GM12878 (cell line): ENCODE measurements around the gene AKAP13. TPM values are rescaled to one million over a fixed set of nuclear protein-coding genes. Genes with fewer than 3 reads are reported as not detected.

Source experiments
- ATAC-seq: fragments of 200-7000 bp; cut with Tn5 transposase; 3 replicates; pipeline ENCODE4 v1.9.1; 2020; ENCODE audit warnings: mild to moderate bottlenecking, moderate library complexity
- BruUV-seq: library from RNA; stranded (reverse); fragments of 400-500 nt; replicated peaks from 2 replicates; lab custom pipeline; 2021; lab: Mats Ljungman, UMichigan
- CTCF ChIA-PET: fragments of 300-600 bp; sonication (Branson Sonifier 250); formaldehyde crosslinking; extraction: SDS; loops from one replicate; lab custom pipeline; 2021; ENCODE audit warnings: inconsistent platforms; lab: Yijun Ruan, JAX
- POLR2A ChIA-PET: fragments of 350-600 bp; formaldehyde crosslinking; extraction: SDS; loops from one replicate; lab custom pipeline; 2021; ENCODE audit warnings: inconsistent platforms; lab: Charles Lee
- RAD21 ChIA-PET: fragments of 300-600 bp; sonication (Branson Sonifier 250); formaldehyde crosslinking; loops from one replicate; lab custom pipeline; 2023; ENCODE audit warnings: antibody characterized with exemption; ENCODE audit not compliant: unreplicated experiment; lab: Charles Lee
- SMC1A ChIA-PET: fragments of 300-600 bp; sonication (Branson Sonifier 250); formaldehyde crosslinking; loops from one replicate; lab custom pipeline; 2023; ENCODE audit not compliant: unreplicated experiment, uncharacterized antibody; lab: Charles Lee
- DNase-seq: peaks from one replicate; pipeline ENCODE4 v3.0.0-alpha.2; 2011; ENCODE audit warnings: low read depth, low spot score
- FAIRE-seq: peaks from 3 replicates; lab custom pipeline; 2011; peaks lifted over from hg19 to GRCh38; lab: Jason Lieb, UNC
- H2AFZ ChIP-seq: 2 replicates; pipeline ENCODE4 v1.6.0; 2011; ENCODE audit warnings: low read depth, low read length, control low read depth; ENCODE audit not compliant: control insufficient read depth
- H3K27ac ChIP-seq: 2 replicates; pipeline ENCODE4 v1.5.1; 2011; ENCODE audit warnings: control low read depth; ENCODE audit not compliant: control insufficient read depth, insufficient read depth
- H3K27me3 ChIP-seq, 2 experiments: replicated peaks in 1 of 2; 2 replicates each; pipeline versions ENCODE4 v1.6.0 to v1.6.1; 2011; ENCODE audit warnings: low read length in 1 of 2; ENCODE audit not compliant: control insufficient read depth in 2 of 2, insufficient read depth in 2 of 2
- H3K36me3 ChIP-seq, 2 experiments: 2 replicates each; pipeline ENCODE4 v1.5.1; 2011; ENCODE audit warnings: low read length in 1 of 2; ENCODE audit not compliant: control insufficient read depth in 2 of 2, insufficient read depth in 2 of 2
- H3K4me1 ChIP-seq: 2 replicates; pipeline ENCODE4 v1.6.1; 2011; ENCODE audit warnings: mild to moderate bottlenecking, low read length, moderate library complexity, mixed read lengths; ENCODE audit not compliant: control insufficient read depth, insufficient read depth
- H3K4me2 ChIP-seq: 2 replicates; pipeline ENCODE4 v1.6.0; 2011; ENCODE audit warnings: control low read depth; ENCODE audit not compliant: control insufficient read depth, insufficient read depth
- H3K4me3 ChIP-seq: fragments of 200-600 bp; sonication (generic); 2 replicates; pipeline ENCODE4 v1.5.1; 2016
- H3K79me2 ChIP-seq: 2 replicates; pipeline ENCODE4 v1.6.0; 2011; ENCODE audit warnings: low read length; ENCODE audit not compliant: control insufficient read depth, insufficient read depth
- H3K9ac ChIP-seq: 2 replicates; pipeline ENCODE4 v1.8.0; 2011; ENCODE audit warnings: low read length, control low read depth, mixed read lengths; ENCODE audit not compliant: control insufficient read depth, insufficient read depth
- H3K9me3 ChIP-seq: replicated peaks from 3 replicates; pipeline ENCODE4 v1.5.1; 2011; ENCODE audit warnings: mild to moderate bottlenecking, low read length; ENCODE audit not compliant: control insufficient read depth, insufficient read depth
- H4K20me1 ChIP-seq: 2 replicates; pipeline ENCODE4 v1.6.0; 2011; ENCODE audit not compliant: control insufficient read depth, insufficient read depth
- BCL11A ChIP-seq: IDR thresholded peaks from 2 replicates; pipeline ENCODE4 v1.6.1; 2011; ENCODE audit warnings: low read depth, low read length
- BHLHE40 ChIP-seq, 2 experiments: fragments of 450-650 bp in 1 of 2; IDR thresholded peaks; 2 replicates each; pipeline ENCODE4 v1.6.1; 2011 to 2017; ENCODE audit warnings: low read depth in 2 of 2, borderline replicate concordance in 1 of 2, improper control_type of control experiment in 1 of 2, low read length in 1 of 2, mild to moderate bottlenecking in 1 of 2
- EP300 ChIP-seq, 2 experiments: fragments of 150-350 bp in 1 of 2; IDR thresholded peaks; 2 replicates each; pipeline ENCODE4 v1.6.1; 2011 to 2012; ENCODE audit warnings: low read depth in 2 of 2, low read length in 2 of 2, borderline replicate concordance in 1 of 2, improper control_type of control experiment in 1 of 2, inconsistent platforms in 1 of 2; ENCODE audit not compliant: control insufficient read depth in 1 of 2
- ETV6 ChIP-seq, 2 experiments: fragments of 450-650 bp in 1 of 2; IDR thresholded peaks in 1 of 2; conservative IDR thresholded peaks in 1 of 2; 2 replicates each; pipeline ENCODE4 v1.6.1; 2014; ENCODE audit warnings: antibody characterized with exemption in 1 of 2, borderline replicate concordance in 1 of 2, low read depth in 1 of 2, mild to moderate bottlenecking in 1 of 2, moderate library complexity in 1 of 2
- HCFC1 ChIP-seq: fragments of 150-350 bp; IDR thresholded peaks from 2 replicates; pipeline ENCODE4 v1.6.1; 2014; ENCODE audit warnings: low read length
- IRF4 ChIP-seq: IDR thresholded peaks from 2 replicates; pipeline ENCODE4 v1.6.1; 2011; ENCODE audit warnings: low read depth, low read length
- NR2C1 ChIP-seq: fragments of 450-650 bp; IDR thresholded peaks from 2 replicates; pipeline ENCODE4 v1.6.1; 2017; ENCODE audit warnings: antibody characterized with exemption, mild to moderate bottlenecking, moderate library complexity
- STAT1 ChIP-seq: fragments of 450-650 bp; conservative IDR thresholded peaks from 2 replicates; pipeline ENCODE4 v1.6.1; 2014; ENCODE audit warnings: antibody characterized with exemption, mild to moderate bottlenecking
- ZNF384 ChIP-seq: IDR thresholded peaks from 2 replicates; pipeline ENCODE4 v1.6.1; 2012; ENCODE audit warnings: low read depth, mild to moderate bottlenecking, low read length, improper control_type of control experiment, borderline replicate concordance
- WGBS: methylation state at CpG from one replicate; pipeline ENCODE4 v1.1.6; 2016; ENCODE audit warnings: low lambda C conversion rate; ENCODE audit not compliant: insufficient replicate concordance, insufficient coverage; ENCODE audit errors: missing lambda C conversion rate; 5-methylcytosine and 5-hydroxymethylcytosine counted together
- in situ Hi-C: fragments of 300-500 bp; cut with MboI; formaldehyde crosslinking; loops from 9 replicates; pipeline ENCODE4 v1.14.3; 2018; ENCODE audit warnings: mixed read lengths
- intact Hi-C: fragments of 100-400 bp; cut with micrococcal nuclease; formaldehyde crosslinking; loops from one replicate; pipeline ENCODE4 v1.14.2; 2022; ENCODE audit not compliant: unreplicated experiment
- polyA plus RNA-seq, 11 experiments: library from polyadenylated mRNA; depleted of rRNA in 4 of 11; unstranded in 6 of 11; stranded (reverse) in 5 of 11; fragments of >200 nt; fragmentation: Nextera tagmentation in 4 of 11; fragmentation: Illumina TruSeq in 1 of 11; extraction: Ambion mirVana in 4 of 11; extraction: Trizol in 1 of 11; gene quantifications; 1 replicate in 1 of 11; 2 replicates in 10 of 11; pipeline versions ENCODE4 v1.2.1 to v1.2.3, GENCODE V29; 2011 to 2016; ENCODE audit warnings: inconsistent platforms in 2 of 11, missing spikeins in 2 of 11, low read depth in 1 of 11
- total RNA-seq, 4 experiments: library from RNA; depleted of rRNA in 3 of 4; stranded (reverse); fragments of >200 nt in 3 of 4; fragmentation: Illumina TruSeq in 1 of 4; extraction: Trizol in 1 of 4; gene quantifications; 2 replicates each; pipeline versions ENCODE4 v1.2.1 to v1.2.3, GENCODE V29; 2013 to 2021
- TF ChIP-seq, protein P1 (sequence below): fragments of 450-650 bp; formaldehyde crosslinking; IDR thresholded peaks from 2 replicates; pipeline ENCODE4 v1.4.0; 2020; ENCODE audit warnings: mild to moderate bottlenecking, moderate library complexity
- TF ChIP-seq, protein P2 (sequence below): fragments of 450-650 bp; IDR thresholded peaks from 2 replicates; pipeline ENCODE4 v1.6.1; 2017; ENCODE audit warnings: borderline replicate concordance
- TF ChIP-seq, protein P3 (sequence below): fragments of 450-650 bp; IDR thresholded peaks from 2 replicates; pipeline ENCODE4 v1.6.1; 2017; ENCODE audit warnings: antibody characterized with exemption, mild to moderate bottlenecking, moderate library complexity

AKAP13 gene
- total and polyA plus RNA-seq, 10 of the 15 experiments (the other 5 are each of a cell fraction or from before 2014, with no cell fraction given): 14.4 to 74.9 (median 55.1) TPM

DNA sequence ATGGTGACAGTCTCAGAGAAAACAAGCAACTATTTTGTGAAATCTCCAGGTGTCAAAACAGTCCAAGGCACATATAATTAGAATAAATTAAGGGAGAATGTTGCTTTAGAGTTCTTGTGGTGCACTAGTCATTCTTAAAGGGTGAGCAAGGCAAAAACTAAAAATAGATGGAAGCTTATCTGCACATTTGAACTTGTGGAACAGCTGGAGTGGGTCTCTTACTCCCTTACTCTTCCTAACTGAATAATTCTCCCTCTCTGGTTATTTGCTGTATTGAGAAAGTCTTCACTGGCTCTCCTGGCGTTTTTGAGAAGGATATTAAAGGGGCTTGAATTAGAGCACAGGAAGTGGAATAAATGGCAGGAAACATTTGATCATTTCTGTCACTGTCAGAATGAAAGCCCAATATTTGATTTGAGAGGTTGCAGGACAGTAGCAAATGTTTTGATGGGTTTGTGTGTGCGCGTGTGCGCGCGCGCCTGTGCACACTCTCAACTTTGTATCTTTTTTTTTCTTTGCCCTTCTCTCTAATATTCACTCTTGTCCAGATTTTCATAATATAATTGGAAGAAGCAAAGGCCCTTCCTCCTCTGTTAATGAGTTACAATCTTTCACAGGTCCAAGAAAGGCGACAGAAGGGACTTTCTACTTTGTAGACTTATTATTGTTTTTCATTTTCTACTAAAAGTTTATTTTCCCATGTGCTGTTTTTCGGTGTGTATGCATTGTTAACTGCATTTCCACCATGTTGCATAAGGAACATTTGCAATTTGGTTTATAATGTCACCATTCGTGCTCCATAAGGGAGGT lies 40.9 kb downstream of the AKAP13 start (continued):
- TF ChIP-seq, protein P1, sequence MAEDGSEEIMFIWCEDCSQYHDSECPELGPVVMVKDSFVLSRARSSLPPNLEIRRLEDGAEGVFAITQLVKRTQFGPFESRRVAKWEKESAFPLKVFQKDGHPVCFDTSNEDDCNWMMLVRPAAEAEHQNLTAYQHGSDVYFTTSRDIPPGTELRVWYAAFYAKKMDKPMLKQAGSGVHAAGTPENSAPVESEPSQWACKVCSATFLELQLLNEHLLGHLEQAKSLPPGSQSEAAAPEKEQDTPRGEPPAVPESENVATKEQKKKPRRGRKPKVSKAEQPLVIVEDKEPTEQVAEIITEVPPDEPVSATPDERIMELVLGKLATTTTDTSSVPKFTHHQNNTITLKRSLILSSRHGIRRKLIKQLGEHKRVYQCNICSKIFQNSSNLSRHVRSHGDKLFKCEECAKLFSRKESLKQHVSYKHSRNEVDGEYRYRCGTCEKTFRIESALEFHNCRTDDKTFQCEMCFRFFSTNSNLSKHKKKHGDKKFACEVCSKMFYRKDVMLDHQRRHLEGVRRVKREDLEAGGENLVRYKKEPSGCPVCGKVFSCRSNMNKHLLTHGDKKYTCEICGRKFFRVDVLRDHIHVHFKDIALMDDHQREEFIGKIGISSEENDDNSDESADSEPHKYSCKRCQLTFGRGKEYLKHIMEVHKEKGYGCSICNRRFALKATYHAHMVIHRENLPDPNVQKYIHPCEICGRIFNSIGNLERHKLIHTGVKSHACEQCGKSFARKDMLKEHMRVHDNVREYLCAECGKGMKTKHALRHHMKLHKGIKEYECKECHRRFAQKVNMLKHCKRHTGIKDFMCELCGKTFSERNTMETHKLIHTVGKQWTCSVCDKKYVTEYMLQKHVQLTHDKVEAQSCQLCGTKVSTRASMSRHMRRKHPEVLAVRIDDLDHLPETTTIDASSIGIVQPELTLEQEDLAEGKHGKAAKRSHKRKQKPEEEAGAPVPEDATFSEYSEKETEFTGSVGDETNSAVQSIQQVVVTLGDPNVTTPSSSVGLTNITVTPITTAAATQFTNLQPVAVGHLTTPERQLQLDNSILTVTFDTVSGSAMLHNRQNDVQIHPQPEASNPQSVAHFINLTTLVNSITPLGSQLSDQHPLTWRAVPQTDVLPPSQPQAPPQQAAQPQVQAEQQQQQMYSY (CRISPR knock-in tag): no peak

DNA sequence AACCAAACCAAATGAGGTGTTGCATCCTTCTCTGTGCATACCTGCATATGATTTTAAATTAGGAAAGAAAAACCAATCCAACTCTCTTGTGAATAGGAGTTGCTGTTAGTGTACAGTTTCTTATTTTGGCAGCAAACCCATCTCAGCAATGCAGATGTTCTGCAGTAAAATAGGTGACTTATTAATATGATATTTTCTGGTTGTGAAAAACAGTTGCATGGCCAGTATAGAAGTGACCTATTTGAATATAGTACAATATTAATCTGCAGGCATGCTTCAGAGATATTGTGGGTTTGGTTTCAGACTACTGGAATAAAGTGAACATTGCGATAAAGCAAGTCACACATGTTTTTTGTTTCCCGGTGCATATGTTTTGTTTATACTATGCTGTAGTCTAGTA lies 42.2 kb downstream of the AKAP13 start:
- ChIA-PET SMC1A (no interaction called here), CTCF (interaction anchor here (2.3 kb wide), 1 partner anchor 9 kb away, joined by 24 read pairs; no protein-coding TSS in a partner anchor), RAD21 (no interaction called here), POLR2A (no interaction called here)
- no peak for FAIRE-seq
- intact Hi-C loops: no loop called here
- H2AFZ ChIP-seq: no peak overlapping the region
- DNase-seq: no peak
- no peaks in the 10 kb centered on the region; the same call in 1 of the 2 replicates for H4K20me1 ChIP-seq
- peaks cover 79% of the 10 kb centered on the region for H3K79me2 ChIP-seq
- H3K27me3 ChIP-seq: no peaks in the 10 kb centered on the region
- H3K9me3 ChIP-seq: no peaks in the 10 kb centered on the region; the same call in 1 of the 3 replicates
- H3K4me1 ChIP-seq: peaks cover 23% of the 10 kb centered on the region
- no peak overlapping the region for H3K4me3 ChIP-seq
- ATAC-seq: peak; percentile 25; the same call in 1 of the 3 replicates
- BruUV-seq: no TSS peak
- in situ Hi-C loops: no loop called here
- no peak overlapping the region for H3K9ac ChIP-seq
- 100% methylated on average over 2 of the region's 2 CpGs for WGBS
- no peaks in the 10 kb centered on the region; a peak in 1 of 4 replicates for H3K36me3 ChIP-seq
- H3K4me2 ChIP-seq: no peak overlapping the region
- no peak overlapping the region for H3K27ac ChIP-seq
- TF ChIP-seq IRF4 (no peak), EP300 (IDR thresholded peaks at IDR 0.05; ENCODE audit: borderline replicate concordance in 1 of 2, control insufficient read depth in 1 of 2, low read depth in 2 of 2, low read length in 2 of 2) (no peak), NR2C1 (no peak), BHLHE40 (IDR thresholded peaks at IDR 0.05; ENCODE audit: borderline replicate concordance in 1 of 2, low read depth in 2 of 2, low read length in 1 of 2) (no peak), BCL11A (no peak), HCFC1 (no peak), ETV6 (conservative IDR thresholded peaks at IDR 0.05 in 1 of 2, IDR thresholded peaks at IDR 0.05 in 1 of 2; ENCODE audit: borderline replicate concordance in 1 of 2, low read depth in 1 of 2) (no peak), STAT1 (no peak), ZNF384 (no peak)
- TF ChIP-seq, protein P2, sequence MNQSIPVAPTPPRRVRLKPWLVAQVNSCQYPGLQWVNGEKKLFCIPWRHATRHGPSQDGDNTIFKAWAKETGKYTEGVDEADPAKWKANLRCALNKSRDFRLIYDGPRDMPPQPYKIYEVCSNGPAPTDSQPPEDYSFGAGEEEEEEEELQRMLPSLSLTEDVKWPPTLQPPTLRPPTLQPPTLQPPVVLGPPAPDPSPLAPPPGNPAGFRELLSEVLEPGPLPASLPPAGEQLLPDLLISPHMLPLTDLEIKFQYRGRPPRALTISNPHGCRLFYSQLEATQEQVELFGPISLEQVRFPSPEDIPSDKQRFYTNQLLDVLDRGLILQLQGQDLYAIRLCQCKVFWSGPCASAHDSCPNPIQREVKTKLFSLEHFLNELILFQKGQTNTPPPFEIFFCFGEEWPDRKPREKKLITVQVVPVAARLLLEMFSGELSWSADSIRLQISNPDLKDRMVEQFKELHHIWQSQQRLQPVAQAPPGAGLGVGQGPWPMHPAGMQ: no peak
- TF ChIP-seq, protein P3, sequence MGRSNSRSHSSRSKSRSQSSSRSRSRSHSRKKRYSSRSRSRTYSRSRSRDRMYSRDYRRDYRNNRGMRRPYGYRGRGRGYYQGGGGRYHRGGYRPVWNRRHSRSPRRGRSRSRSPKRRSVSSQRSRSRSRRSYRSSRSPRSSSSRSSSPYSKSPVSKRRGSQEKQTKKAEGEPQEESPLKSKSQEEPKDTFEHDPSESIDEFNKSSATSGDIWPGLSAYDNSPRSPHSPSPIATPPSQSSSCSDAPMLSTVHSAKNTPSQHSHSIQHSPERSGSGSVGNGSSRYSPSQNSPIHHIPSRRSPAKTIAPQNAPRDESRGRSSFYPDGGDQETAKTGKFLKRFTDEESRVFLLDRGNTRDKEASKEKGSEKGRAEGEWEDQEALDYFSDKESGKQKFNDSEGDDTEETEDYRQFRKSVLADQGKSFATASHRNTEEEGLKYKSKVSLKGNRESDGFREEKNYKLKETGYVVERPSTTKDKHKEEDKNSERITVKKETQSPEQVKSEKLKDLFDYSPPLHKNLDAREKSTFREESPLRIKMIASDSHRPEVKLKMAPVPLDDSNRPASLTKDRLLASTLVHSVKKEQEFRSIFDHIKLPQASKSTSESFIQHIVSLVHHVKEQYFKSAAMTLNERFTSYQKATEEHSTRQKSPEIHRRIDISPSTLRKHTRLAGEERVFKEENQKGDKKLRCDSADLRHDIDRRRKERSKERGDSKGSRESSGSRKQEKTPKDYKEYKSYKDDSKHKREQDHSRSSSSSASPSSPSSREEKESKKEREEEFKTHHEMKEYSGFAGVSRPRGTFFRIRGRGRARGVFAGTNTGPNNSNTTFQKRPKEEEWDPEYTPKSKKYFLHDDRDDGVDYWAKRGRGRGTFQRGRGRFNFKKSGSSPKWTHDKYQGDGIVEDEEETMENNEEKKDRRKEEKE: no peak
